ENCODE measurements around the gene CDH4. TPM values are rescaled to one million over a fixed set of nuclear protein-coding genes. Genes with fewer than 3 reads are reported as not detected.

CDH4 gene
- total RNA-seq, 4 donors from 2014 or later: under 0.01 to 0.56 (median 0.19) TPM; not detected in 1

GRCh38 chr20:61436667-61437279 lies 184.7 kb downstream of the CDH4 start:
- no peak for DNase-seq (ENCODE audit: low spot score)
- no peak for TF ChIP-seq CTCF (IDR thresholded peaks at IDR 0.05)
- ATAC-seq (ENCODE audit: low FRiP score): no peak

- ATAC-seq (ENCODE audit: low FRiP score): no peak
Observed at GRCh38 chr20:61437280-61438206, 185.5 kb downstream of the CDH4 start.

GRCh38 chr20:61438285-61438684 lies 186.2 kb downstream of the CDH4 start:
- DNase-seq (ENCODE audit: low spot score) (no peak), ATAC-seq (ENCODE audit: low FRiP score) (no peak)
- no peak for TF ChIP-seq CTCF (IDR thresholded peaks at IDR 0.05)

More at GRCh38 chr20:61437280-61438206, 185.5 kb downstream of the CDH4 start:
- DNase-seq (ENCODE audit: low spot score): no peak
- no peak for TF ChIP-seq CTCF (IDR thresholded peaks at IDR 0.05)

GRCh38 chr20:61439251-61439650 lies 187.2 kb downstream of the CDH4 start:
- TF ChIP-seq CTCF (IDR thresholded peaks at IDR 0.05): no peak
- ATAC-seq (ENCODE audit: low FRiP score) (no peak), DNase-seq (ENCODE audit: low spot score) (no peak)

- DNase-seq (ENCODE audit: low spot score): no peak
- ATAC-seq (ENCODE audit: low FRiP score): no peak
- TF ChIP-seq CTCF (IDR thresholded peaks at IDR 0.05): no peak
Observed at GRCh38 chr20:61440548-61441055, 188.5 kb downstream of the CDH4 start.

GRCh38 chr20:61441537-61441936 lies 189.5 kb downstream of the CDH4 start:
- no peak for ATAC-seq (ENCODE audit: low FRiP score)
- no peak for TF ChIP-seq CTCF (IDR thresholded peaks at IDR 0.05)

More at GRCh38 chr20:61441537-61441936, 189.5 kb downstream of the CDH4 start:
- DNase-seq (ENCODE audit: low spot score): no peak
